T-helper 1 cell (primary cell): ENCODE results near the gene ACSF2.
A peak's percentile ranks its signal among the peaks of the same experiment; 100 is the strongest.

Source experiments
- DNase-seq, 5 donors: peaks; one replicate each; pipeline ENCODE4 v3.0.0-alpha.2; 2012 to 2020

The ACSF2 gene

DNA sequence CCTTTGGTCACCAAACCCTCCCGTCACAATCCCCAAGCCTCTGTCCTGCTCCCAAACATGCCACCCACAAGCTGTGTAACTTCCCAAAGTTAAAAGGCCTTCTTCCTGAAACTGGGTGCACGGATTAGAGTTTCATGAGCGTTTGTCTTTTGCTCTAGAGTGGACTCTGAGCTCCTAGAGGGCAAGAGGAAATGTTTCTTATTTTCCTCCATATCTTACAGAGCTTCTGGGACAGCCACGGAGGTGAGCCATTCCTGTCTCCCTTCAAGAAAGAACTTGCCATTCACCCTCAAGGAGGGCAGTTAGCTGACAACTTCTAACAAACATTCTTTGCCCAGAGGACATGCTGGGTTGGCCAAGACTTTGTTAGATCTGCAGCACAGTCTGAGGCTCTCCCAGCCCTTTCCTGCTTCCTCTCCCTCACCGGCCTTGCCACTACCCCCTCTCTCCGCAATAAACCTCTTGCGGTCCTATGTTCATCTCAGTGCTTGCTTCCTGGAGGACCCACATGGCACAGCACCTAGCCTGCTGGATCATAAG, 79.6 kb downstream of the ACSF2 start:
- DNase-seq: no peak

DNA sequence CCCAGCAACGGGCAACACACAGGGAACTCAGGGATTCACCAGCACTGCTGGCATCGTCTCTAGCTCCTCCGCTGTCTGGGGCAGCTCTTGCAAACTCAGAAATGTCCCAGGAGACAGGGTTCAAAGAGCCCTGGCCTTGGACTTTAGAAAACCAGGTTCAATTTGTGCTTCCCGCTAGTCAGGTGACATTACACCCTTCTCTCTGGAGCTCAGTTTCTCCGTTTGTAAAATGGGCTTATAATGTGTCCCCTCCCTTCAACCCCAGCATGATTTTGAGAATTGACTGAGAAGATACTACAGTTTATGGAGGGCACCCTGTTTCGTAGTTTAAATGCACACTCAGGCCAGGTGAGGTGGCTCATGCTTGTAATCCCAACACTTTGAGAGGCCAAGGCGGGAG, 80.3 kb downstream of the ACSF2 start:
- DNase-seq: no peak

DNA sequence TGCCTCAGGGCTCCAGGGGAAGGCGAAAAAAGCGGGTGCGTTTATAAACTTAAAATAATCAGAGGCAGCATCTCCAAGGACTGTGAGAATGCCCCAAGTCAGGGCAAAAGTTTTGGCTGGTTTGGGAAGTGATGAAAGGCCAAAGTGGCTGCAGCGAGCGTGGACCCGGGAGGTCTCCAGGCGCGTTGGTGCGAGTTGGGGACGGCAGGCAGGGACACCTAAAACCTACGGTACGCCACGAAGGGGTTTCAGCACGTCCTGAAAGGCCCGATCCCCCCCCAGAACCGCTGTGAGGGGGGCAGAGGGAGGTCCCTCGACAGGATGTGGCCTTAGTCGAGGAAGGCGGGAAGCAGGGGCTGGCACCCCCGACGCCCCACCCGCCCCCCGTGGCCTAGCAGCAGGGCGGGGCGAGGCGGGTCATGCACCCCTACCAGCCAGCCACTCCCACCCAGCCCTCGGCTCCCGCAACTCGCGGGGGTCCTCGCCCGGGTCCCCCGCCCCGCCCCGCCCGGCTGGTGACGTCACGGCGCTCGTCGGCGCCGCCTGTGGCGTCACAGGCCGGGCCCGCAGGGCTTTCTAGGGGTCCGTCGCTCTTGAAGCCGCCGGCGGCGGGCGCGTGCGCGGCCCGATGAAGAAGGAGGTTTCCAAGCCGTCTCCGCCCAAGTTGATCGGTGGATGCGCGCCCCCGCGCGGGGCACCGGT, 82.0 kb downstream of the ACSF2 start, which contains the start of gene MYCBPAP:
Gene MYCBPAP (plus strand): TSS at position 569 of the 702 bp plus-strand sequence. CDS start 236 bp downstream, outside the sequence.
- peak; percentile 62 to 86 (median 73) for DNase-seq

DNA sequence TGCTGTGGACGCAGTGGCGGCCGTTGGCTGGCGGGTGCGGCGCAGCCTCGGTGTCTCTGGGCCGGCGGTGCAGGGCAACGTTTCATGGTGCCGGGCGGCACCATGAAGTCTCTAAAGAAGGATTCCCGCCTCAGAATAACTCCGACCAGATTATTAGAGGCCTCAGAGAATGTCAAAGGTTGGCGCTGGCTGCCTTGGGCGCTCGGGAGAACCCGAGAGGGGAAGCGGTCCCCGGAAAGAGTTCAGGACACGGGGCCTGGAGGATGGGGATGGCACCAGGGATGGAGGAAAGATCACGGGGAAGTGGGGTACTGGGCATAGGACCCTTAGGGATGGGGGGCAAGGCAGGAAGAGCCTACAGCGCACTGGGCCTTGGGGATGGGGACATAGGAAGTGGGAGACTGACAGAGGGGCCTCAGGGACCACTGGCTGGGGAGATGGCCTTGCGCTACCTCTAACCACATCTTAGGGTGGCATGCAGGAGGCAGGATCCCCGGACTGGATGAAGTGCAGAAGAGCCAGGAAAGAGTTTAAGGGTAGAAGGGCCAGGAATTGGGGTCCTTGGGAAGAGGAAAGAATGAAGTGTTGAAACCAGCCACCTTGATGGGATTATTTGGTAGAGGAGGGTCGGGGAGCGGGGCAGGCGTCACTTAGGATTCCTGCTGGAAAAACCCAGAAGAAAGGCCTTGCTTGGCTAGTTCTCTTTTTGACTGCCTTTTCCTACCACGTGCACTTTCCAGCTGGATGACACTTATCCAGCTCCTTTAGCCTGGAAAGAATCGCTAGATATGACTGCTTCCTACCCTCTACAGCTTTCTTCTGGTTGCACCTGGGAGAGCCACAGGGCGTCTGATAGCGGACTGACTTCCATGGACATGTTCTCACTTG, 82.8 kb downstream of the ACSF2 start:
- DNase-seq: no peak

DNA sequence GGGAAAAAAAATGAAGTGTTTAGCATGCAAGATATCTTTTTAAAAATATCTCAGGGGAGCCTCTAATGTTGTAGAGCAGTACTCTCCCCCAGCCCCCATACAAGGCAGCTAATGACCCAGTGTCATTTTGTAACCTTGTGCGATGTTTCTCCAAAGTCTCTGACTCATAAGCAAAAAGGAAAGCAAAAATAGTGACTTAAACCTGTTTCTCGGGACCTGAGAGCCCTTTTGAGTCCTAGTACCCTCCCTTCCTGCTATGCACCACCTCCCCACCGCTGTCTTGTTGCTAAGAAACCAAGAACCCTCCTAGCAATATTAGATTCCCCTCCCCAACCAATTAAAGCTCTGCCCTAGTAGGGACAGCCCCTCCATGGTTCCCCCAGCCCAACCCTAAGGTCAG, 85.0 kb downstream of the ACSF2 start:
- peak in 2 of 5 donors; percentile 27 to 89 for DNase-seq

DNA sequence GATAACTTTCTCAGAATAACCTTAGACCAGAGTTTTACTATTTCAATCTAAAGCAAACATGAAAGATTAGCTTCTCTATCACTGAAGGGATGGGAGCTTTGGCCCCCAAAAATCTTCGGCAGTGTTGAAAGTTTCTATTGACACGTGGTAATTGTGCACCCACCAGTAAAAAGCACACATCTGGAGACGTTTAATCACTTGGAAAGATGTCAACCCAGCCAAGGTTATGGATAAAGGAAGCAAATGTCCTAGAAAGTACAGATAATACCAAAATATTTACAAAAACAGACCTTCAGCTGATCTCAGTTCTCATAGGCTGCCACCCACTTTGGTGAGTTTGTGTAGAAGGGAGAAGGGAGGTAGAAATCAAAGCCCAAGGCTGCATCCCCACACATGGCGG, 87.5 kb downstream of the ACSF2 start:
- no peak for DNase-seq

DNA sequence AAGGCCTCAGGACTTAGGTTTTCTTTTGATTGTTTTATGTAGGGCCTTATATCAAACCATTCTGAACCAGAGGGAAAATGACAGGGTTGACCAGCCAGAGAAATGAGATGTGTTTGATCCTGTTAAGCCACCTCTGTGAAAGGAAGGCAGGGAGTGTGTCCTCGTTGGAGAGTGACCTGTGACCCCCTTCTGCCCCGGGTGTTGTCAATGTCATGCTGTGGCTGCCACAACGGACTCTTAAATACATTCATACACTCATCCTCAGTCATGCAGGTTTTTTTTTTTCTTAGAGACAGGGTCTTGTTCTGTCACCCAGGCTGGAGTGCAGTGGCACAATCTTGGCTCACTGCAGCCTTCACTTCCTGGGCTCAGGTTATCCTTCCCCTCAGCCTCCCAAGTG, 88.4 kb downstream of the ACSF2 start:
- no peak for DNase-seq

DNA sequence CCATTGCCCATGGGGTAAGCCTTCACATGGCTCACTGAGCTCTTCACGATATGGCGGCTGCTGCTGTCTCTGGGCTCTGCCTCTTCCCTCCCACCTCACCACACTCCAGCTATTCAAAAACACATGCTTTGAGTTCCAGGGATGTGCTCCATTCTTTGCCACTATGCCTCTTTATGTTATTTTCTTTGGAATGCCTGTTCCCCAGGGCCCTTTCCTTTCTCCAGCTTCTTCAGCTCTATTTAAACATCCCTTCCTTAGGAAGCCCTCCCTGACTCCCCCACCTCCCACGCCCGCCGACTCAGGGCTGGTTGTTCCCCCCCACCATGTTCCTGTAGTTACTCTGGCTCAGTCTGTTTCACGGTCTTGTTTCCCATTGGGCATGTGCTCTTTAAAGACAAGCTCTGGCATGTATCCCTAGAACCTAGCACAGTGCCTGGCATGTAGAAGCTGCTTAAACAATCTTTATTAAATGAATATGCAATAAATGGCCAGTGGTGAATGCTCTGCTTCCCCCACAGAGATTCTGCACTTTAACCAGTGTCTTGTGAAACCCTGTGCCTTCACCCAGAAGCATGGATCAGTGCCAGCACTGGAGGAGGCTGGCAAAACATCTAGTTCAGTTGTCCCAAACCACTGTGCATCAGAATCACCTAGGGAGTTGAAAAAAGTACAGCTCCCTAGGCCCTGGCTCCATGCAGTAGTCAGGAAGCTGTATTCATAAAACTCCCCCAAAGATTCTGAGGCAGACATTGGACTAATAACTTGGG, 89.1 kb downstream of the ACSF2 start:
- no peak for DNase-seq

DNA sequence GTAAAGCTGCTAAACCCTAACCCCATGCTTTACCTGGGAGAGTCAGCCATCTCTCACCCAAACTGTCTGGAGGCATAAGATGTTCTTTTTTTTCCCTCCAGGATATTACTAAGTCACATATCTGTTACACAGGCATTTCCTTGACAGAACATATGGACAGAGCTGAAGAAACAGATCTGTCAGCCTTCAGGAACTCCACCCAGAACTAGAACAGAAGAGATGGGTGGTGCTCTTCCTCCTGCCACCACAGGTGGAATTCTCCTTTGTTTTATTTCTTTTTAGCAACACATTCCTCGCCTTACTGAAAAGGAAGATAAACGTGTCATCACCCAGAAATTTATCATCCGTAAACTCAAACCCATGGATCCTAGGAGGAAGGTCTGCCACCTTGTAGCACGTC, 91.0 kb downstream of the ACSF2 start:
- no peak for DNase-seq

DNA sequence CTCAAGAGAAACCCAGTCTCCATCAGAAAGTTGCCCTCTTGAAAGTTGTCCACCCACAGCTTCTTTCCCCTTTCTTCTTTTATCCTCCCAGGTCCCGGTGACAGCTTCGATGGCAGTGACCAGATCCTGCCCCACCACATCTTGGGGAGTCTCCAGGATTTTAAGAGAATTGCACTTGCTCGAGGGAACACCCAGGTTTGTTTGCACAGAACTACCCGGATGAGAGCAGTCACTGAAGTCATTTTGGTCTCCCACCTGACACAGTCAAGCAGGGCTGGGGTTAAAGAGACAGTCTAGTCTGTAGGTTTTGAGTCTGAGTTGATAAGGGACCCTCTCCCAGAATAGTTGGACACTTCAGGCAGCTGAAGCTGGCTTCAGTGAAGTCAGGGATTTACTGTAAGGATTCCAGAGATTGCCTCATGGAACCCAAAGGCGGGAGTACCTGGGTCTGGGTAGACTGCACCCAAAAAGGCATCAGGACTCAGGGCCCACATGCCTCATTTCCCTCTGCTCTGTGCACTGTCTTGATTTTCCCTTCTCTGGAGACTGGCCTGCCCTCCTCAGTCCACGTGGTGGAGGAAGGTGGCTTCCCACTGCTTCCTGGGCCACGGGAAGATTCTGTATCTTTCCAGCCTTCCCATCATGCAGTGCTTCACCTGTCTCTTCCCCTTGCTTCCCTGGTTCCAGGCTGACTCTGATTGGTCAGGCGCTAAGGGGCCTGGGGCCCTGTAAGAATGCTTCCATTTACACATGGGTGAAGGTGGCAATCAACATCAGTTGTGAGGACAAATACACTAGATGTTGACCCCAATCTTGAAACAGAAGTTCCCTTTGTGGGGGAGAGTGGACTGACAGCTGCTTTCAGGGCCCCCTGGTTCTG, 91.7 kb downstream of the ACSF2 start:
- no peak for DNase-seq

DNA sequence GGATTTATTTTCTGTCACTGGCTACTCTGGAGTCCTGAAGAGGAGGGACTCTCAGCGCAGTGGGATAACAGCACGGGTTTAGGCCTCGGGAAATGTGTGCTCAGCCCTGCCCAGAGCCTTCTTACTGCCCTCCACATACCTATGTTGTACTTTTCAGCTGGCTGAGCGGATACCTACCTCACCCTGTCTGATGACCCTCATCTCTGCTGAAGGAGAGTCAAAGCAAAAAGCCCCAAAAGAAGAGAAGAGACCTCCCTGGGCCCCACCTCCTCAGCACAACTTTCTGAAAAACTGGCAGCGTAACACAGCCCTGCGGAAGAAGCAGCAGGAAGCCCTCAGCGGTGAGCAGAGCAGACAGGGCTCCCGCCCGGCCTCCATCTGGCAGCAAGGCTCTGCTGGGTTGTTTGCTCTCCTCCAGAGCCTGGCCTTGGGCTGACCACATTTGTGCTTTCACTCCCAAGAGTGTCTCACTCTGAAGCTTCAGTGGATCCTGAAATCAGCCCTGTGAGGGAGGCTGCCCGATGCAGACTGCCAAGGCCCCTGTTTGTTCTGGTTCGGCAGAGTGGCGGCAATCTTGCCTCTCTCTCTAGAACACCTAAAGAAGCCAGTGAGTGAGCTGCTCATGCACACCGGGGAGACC, 92.5 kb downstream of the ACSF2 start:
- DNase-seq: no peak

DNA sequence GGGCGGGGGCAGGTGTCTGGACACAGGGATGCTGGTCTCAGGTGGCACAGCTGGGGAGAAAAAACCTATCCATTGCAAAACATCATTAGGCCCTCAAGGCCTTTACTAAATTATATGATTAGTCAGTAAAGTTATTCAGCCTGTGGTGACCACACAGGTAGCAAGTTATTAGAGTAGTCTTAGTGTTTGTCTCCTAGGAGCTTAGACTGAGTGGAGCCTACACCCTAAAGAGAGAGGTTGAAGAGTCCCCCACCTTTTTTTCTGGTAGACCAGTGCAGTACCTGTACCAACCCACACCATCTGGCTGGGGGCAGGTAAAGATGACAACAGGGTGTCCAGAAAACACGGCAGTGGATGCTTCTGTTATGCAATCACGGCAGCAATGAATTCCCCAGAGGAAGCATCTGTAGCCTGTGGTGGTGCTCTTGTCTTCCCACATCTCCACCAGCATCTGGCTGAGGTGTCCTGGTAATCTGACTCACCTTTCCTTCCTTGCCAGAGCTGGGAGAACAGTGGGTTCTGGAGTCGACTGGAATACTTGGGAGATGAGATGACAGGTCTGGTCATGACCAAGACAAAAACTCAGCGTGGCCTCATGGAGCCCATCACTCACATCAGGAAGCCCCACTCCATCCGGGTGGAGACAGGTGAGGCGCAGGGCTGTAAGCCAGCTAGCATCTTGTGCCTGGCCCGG, 93.3 kb downstream of the ACSF2 start:
- no peak for DNase-seq

DNA sequence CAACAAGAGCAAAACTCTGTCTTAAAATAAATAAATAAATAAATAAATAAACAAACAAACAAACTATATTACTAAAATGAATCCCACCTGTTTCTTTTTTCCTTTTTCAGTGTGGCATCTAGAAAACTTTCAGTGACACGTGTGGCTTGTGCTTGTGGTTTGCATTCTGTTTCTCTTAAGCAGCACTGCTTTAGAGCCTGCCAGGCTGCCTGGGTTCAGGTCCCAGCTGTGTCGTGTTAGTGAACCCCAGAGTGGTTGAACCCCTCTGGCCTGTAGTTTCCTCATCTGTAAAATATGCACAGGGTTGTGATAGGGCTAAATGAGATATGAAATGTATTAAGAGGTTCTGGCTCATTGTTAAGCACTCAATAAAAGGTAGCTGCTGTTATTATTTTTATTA, 94.5 kb downstream of the ACSF2 start:
- no peak for DNase-seq

DNA sequence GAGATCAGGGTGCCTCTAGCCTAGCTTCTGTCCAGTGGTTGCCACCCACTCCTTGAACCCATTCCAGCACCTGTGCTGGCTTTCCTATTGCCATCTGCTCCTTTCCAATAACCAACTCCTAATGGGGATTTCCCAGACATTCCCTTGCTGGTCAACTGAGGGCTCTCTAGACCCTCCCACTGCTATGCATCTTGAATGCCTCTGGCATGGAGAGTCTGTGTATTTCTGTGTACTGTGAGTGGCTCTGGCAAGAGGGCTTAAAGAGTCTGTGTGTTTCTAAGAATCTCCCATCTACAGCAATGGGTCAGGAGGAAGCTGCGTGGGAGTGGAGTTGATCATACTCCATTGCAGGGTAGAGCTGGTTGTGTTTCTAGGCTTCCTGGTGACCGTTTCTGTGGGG, 95.5 kb downstream of the ACSF2 start:
- no peak for DNase-seq

DNA sequence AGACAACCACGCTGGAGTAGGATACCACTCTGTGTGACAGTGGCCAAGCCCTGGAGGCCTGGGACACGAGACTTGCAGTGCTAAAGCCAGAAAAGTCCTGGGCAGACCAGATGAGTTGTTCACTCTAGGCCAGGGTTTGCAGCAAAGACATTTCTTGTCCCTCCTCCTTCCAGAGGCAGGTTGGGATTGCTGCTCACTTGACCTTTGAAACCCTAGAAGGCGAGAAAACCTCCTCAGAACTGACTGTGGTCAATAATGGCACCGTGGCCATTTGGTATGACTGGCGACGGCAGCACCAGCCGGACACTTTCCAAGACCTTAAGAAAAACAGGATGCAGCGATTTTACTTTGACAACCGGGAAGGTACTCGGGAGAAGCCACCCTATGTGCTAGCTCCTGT, 96.7 kb downstream of the ACSF2 start:
- DNase-seq: no peak

DNA sequence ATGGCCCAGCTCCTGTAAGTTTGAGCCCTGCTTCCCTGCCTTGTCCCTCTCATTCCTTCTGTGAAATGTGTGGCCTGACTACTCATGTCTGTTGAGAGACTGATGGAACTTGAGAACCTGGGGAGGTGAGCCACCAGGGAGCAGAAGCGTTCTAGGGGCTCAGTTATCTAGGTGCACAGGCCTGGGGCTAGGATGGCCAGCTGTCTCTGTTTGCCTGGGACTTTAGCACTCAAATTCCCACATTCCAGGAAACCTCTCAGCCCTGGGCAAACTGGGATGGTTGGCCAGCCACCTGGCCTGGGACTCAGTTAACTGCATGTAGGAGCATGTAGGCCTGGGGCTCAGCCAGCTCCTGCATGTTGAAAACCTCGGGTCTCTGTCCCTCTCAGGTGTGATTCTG, 97.2 kb downstream of the ACSF2 start:
- no peak for DNase-seq
